ENCODE results near the gene RAB6D.

DNA sequence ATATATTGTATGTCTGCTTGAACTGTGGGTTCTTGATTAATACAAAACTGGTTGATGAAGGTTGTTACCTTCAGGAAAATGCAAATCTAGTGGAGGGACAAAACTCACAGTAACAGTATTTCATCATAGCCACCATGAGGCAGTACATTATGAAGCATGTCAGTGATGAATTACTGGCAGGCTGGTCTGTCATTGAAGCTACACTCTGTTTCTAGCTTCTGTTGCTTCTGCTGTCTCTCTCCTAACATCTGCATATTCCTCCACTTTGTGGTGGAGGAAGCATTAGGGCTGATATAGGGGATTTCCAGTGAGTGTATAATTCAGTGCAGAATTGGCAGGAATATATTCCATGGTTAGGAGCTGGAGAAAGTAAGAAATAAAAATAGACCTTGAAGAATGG is 44.2 kb upstream of the RAB6D start:
- TF ChIP-seq, protein P1, sequence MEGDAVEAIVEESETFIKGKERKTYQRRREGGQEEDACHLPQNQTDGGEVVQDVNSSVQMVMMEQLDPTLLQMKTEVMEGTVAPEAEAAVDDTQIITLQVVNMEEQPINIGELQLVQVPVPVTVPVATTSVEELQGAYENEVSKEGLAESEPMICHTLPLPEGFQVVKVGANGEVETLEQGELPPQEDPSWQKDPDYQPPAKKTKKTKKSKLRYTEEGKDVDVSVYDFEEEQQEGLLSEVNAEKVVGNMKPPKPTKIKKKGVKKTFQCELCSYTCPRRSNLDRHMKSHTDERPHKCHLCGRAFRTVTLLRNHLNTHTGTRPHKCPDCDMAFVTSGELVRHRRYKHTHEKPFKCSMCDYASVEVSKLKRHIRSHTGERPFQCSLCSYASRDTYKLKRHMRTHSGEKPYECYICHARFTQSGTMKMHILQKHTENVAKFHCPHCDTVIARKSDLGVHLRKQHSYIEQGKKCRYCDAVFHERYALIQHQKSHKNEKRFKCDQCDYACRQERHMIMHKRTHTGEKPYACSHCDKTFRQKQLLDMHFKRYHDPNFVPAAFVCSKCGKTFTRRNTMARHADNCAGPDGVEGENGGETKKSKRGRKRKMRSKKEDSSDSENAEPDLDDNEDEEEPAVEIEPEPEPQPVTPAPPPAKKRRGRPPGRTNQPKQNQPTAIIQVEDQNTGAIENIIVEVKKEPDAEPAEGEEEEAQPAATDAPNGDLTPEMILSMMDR (conservative IDR thresholded peaks at IDR 0.05): no peak
- TF ChIP-seq EZH2 (IDR thresholded peaks at IDR 0.05; ENCODE audit: low read depth): no peak

Measured in PC-9 (cell line).